Activated CD8-positive, alpha-beta memory T cell treated with anti-CD3 and anti-CD28 coated beads, Interleukin-2, amount 50 U/mL, for 4 hours (primary cell): ENCODE results near the gene ZNF414.
A peak's percentile ranks its signal among the peaks of the same experiment; 100 is the strongest.

Experiments used
- DNase-seq: peaks from one replicate; pipeline ENCODE4 v3.0.0-alpha.2; 2020

ZNF414 gene

DNA sequence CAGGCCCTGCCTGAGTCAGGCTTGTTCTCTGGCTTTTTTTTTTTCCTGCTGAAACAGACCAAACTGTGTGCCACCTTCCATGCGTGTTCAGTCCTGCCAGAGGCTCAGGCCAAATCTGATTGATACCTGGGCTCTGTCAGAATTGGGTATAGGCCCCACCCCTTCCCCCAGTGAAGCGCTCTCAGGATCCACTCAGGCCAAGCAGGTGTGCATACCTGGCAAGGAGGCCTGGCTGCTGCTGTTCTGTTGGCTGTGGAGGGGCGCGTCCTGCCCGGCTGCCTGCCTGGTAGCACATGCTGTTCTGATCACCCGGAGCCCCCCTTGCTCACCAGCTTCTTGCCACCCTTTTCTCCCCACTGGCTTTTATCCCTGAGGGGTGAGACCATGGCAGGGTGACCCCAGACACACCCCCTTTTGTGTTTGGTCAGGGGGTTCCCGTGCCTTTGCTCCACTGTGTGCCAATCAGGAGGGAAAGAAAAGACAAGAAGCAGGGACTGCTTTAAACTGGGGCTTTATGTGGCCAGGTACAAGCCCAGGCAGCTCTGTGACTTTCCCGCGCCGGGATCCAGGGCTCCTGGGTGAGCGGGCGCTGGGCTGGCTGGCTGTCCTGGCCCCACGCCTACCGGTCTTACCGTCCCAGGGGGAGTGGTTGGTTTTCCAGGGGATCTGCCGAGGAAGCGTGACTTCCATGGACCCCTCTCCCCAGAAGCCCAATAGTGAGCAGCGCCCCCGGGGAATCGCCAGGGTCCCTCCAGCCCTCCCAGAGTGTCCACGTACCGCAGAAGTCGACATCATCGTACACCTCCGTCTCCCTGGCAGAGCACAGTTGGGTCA is 24.2 kb downstream of the ZNF414 start:
- no peak for DNase-seq

DNA sequence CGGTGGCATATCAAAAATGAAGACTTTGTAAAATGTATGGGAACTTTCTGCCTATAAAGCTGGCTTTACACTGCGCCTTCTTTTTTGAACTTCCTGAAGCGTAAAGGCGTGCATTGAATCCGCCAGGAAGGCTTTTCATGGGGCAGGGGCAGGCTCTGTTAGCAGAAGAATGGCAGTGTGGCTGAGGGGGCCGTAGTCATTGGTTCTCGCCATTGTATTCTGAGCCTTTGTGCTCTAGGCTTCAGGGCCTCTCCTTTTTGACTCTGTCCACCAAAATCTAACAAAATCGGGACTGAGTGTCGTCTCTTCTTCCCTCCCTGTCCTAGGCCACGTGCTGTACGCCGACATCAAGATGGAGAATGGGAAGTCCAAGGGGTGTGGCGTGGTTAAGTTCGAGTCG is 25.6 kb downstream of the ZNF414 start:
- no peak for DNase-seq

DNA sequence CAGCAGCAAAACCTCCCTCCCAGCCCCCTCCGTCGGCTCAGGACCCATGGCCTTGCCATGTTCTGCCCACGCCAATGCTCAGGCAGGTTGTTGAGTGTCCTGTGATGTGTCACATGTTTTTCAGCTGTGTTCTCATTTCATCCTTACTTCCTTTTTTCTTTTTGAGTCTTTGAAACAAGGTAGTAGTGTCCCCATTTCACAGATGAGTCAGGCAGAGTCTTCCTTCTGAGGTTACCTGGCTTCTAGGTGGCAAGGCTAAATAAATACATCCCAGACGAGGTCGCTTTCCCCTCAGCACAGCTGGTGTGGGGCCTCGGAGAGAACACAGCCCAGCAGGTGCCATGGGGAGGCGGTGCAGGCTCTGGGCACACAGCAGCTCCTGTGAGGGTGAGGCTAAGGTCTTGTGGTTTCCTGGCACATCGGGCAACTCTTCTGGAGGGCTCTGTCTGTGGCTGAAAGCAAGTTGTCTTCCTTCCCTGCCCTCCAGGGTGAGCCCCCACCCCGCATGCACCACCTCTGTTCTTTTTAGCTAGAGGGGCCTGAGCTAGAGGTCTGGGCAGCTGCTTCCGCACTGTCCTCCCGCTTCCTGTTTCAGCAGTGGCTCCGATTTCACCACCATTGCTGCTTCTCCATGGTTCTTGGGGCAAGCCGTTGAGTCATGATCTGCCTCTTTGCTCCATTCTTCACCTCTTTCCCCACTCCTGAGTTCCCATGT is 26.7 kb downstream of the ZNF414 start:
- DNase-seq, result peak; percentile 59

DNA sequence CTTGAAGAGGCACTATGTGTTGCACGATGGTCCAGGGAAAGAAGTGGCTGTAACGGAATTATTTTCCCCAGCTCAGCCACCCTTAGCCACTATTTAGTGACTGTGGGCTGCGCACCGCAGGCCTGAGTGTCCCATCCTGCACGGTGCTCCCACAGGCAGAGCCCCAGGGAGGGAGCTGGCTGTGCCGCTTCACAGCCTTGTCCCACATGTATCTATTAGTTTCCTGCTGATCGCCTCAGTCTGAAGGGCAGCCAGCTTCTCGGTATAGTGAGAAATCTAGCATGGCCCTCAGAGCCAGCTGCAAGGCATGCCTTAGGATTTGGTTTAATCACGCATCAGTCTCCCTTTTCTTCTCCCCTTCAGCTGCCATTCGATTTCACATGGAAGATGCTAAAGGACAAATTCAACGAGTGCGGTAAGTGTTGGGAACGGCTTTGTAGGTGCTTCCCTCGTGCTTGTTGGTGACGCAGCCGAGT is 27.3 kb downstream of the ZNF414 start:
- no peak for DNase-seq

DNA sequence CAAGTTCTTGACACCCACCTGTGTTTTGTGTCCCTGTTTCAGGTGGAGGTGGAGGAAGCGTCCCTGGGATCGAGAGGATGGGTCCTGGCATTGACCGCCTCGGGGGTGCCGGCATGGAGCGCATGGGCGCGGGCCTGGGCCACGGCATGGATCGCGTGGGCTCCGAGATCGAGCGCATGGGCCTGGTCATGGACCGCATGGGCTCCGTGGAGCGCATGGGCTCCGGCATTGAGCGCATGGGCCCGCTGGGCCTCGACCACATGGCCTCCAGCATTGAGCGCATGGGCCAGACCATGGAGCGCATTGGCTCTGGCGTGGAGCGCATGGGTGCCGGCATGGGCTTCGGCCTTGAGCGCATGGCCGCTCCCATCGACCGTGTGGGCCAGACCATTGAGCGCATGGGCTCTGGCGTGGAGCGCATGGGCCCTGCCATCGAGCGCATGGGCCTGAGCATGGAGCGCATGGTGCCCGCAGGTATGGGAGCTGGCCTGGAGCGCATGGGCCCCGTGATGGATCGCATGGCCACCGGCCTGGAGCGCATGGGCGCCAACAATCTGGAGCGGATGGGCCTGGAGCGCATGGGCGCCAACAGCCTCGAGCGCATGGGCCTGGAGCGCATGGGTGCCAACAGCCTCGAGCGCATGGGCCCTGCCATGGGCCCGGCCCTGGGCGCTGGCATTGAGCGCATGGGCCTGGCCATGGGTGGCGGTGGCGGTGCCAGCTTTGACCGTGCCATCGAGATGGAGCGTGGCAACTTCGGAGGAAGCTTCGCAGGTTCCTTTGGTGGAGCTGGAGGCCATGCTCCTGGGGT is 28.2 kb downstream of the ZNF414 start:
- DNase-seq, result no peak

DNA sequence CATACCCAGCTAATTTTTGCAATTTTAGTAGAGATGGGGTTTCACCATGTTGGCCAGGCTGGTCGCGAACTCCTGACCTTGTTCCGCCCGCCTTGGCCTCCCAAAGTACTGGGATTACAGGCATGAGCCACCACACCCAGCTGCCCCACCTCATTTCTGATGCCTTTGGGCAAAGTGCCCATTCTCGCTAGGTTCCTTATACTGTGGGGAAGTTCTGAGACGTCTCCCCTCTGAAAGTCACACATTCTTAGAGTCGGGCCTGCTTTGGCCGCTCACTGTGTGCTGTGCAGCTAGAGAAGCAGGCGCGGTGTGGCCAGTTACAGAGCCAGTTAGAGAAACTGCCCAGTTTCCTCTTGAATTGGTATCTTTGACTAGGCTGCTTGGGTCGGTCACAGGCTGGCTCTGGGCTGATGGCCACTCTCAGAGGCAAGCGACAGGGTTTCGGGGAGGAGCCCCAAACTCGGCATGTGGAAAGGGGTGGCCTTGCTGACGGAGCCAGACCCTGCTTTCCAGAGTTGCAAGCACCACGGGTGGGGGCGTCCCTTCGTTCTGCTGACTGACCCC is 29.6 kb downstream of the ZNF414 start:
- no peak for DNase-seq

DNA sequence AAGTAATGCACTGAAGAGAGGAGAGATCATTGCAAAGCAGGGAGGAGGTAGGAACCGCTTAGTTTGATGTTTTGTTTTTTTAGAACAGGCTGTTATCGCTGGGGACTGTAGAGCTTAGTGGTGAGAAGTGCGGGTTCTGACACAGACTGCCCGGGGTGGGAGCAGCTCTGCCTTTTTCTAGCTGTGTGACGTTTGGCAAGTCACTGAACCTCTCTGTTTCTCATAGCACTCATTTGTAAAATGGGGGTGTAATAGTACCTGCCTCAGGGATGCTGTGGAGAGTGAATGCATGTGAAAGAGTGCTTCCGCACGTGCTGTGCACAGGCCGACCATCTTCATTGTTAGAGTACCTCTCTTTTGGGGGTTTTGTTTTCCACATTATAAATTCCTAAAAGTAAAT is 30.8 kb downstream of the ZNF414 start:
- DNase-seq, result no peak

DNA sequence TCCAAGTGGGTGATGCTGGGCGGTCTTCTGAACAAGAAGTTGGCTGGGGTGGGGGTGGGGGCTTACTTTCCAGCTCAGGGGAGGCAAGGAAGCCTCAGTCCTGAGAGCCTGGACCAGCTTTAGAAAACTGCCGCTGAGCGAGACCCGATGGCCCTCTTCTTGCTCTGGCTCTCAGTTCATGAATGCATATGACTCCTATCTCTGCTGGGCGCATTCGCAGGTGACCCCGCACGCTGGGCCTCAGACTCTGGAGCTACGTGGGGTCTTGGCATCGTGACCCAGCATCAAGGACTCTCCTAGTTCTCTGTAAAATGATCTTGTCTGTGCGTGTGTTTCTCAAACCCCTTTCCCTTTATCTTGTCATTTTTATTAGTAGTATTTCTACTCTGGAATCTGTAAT is 31.3 kb downstream of the ZNF414 start:
- no peak for DNase-seq

DNA sequence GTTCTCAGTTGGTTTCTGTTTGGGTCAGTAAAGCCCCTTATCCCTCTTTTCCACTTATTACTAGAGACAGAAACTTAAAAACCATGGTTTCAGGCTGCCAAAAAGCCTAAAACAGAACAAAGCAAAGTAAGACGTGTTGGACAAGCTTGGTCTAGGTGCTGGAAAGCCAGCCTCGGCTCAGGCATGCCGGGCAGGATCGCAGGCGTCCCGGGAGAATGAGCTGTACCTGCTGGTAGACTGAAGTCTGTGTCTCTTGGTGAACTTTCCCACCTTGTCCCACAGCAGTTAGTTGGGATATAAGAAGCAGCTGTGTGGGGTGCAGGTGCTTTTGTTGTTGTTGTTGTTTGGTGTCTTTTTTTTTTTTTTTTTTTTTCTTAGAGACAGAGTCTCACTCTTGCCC is 32.4 kb downstream of the ZNF414 start:
- no peak for DNase-seq

DNA sequence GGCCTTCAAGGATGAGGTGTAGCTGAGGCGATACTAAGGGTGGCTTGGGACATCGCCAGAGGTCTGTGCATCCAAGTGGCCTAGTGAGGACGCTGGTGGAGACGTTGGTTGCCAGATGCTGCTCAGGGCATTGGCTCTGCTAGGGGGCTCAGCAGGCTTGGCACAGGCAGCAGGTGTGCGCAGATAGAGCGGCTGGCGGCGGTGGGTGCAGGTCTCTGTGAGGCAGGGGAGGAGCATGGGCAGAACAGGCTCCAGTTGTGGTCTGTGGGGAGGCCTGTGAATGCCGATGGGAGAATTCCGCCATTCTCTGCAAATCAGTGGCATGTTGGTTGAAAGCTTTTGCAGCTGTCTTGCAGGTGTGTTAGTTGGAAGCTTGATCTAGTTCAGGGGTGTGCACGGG is 32.8 kb downstream of the ZNF414 start:
- DNase-seq, result no peak

DNA sequence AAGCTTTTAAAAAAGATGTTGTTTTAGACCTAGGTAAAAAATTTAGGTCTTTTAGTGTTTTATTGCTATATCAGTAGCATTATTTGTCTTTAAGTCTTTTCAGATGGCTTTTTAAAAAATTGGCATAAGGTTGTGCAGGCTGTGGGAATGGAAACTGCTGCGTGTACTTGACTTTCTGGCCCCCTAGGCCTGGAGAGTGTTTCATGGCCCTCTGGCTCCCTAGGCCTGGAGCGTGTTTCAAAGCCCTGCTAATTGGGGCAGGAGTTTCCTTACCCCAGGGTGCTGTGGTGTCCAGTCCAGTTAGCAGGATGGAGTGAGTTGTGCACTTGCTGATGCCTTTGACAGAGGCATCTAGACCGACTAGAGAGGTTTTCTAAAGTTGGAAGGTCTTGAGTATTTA is 35.4 kb downstream of the ZNF414 start:
- no peak for DNase-seq

DNA sequence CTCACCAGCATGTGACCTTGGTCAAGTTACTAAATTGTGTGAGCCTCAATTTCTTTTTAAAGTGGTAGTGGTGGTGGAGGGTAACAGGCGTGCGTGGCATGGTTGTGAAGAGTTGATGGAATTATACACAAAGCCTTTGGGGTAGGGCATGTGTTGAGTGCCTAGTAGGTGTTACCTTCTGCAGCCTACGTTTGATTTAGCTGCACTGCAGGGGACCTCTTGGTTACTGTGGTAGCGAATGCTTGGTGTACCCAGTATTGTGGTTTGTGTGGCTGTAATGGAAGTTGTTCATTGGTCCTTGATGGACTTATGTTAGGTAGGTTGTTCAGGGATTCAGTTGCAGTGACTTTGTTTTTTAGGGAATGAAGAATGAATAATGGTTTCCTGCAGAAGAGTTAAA is 36.1 kb downstream of the ZNF414 start:
- no peak for DNase-seq

DNA sequence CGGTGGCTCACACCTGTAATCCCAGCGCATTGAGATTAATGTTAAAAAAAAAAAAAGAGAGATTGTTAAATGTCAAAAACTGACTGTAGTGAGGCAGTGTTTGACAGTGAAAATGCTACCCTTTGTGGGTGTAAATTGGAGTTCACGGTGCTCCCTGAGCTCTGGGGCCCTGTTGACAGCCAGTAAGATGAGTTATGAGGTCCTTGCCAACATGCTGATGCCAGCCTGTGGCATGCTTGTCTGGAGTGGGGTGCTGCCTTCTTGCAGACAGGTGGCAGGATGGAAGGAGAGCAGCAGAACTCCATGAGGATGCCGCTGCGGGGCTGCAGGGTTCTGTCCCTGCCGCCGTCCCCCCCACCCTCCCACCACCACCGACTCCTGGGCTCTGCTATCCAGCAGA is 37.4 kb downstream of the ZNF414 start:
- DNase-seq, result no peak

DNA sequence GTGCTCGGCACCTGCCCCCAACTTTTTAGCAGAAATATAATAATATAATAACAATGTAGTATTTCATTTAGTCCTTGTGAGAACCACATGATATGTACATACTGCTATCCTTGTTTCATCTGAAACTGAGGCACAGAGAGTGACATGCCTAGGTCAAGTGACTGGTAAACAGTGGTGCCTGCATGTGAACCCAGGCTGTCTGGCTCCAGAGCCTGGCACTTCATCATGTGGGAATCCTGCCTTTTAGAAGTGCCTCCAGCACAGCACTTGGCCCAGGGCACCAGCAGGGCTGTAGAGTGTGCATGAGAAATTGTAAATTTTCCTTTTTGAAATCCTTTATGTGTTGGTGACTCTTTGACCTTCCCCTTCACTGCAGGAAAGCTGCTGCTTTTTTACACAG is 39.0 kb downstream of the ZNF414 start:
- no peak for DNase-seq

DNA sequence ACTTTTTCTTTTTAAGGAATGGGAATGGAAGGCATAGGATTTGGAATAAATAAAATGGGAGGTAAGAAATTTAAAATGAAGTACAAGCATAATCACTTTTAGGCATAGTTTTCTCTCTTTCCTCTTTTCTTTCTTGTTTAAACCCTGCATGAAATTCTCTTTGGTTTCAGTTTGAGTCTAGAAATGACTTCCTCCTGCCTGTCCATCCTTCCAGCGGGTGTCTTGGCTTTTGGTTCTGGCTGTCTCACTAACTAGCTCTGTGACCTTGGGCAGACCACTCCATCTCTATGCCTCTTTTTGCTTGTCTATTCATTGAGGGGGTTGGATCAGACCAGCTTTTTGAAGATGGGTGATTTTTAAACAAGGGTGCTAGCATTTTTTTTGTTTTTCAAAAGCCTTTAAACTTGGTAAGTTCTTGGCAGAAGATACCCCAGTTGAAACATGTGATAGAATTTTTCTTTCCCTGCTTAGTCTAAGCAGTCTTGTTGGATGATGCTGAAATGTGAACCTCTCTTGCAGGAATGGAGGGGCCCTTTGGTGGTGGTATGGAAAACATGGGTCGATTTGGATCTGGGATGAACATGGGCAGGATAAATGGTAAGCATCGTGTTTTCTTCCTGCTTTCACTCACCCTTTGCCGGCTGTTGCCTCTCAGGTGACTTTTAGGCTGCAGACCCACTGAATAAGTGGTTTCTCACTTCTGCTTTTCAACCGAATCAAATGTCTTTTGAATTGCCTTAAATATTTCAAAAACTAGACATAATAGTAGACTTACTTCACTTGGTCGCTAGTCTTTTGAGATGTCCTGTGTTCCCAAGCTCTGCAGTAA is 40.1 kb downstream of the ZNF414 start:
- DNase-seq, result no peak

DNA sequence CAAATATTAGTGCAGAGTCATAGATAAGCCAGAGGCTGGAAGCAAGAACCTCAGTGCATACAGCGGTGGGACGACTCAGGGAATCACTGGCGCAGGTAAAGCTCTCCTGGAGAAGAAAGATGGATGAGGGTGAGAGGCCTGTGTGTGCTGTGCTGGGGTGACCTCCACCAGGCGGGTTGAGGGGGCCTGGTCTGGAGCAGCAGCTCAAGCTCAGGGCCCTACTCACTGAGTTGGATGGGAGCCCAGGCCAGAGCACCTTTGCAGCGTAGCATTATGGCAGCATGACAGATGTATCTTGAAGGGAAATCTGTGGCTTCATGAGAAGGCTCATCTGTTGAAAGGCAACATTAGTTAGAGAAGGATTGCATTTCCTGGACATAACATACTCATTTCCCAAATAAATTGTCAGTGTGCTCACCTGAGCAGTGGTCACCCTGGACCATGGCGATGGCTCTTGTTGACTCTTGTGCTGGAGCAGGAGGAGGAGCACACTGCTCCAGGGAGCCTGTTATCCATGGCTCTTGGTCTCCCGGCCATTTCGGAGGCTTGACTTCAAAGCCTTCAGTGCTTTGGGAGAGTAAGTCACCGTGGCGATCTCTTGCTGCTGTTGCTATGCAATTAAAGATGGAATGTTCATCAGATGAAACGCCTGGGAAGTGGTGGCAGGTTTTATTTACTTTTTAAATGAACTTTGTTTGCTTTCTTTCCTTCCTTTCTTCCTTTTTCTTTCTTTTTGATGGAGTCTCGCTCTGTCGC is 44.2 kb downstream of the ZNF414 start:
- DNase-seq, result no peak

DNA sequence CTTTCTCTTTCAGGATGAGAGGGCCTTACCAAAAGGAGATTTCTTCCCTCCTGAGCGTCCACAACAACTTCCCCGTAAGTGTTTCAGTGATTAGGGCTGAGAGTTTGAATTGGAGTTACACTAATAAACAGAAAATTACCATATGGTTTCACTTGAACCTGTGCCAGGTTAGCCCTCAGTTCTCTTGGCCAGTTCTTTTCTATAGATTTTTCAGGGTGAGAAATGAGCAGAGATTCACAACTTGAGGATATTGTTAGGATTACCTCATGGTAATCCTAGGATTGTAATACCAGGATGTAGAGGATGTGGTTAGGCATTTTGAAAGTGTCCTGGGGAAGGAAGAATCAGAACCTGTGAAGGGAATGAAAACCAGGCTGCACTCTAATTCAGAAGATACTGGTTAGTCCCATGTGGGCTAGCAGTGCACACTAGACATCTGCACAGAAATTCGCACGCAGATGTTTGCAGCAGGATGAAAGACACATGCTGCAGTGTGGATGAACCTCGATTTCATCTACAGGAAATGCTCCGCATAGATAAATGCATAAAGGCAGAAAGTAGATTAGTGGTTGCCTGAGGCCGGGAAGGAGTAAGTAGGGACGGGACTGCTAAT is 45.1 kb downstream of the ZNF414 start:
- DNase-seq, result no peak

DNA sequence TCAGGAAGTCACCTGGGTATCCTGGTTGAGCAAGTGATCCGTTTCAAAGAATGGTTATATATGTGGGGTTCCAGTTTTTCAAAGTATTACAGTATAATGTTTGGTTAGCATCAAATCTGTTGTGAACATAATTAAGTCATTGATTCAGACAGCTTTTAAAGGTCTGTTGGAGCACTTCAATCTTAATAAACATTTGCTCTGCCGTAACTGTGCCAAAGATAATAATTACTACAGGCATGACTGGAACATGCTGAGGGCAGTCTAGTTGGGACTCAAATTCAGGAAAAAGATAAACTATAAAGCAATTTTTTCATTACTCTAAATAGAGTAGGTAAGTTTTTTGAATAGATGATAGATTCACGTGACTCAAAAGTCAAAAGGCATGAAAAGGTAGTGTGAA is 45.8 kb downstream of the ZNF414 start:
- DNase-seq, result no peak

DNA sequence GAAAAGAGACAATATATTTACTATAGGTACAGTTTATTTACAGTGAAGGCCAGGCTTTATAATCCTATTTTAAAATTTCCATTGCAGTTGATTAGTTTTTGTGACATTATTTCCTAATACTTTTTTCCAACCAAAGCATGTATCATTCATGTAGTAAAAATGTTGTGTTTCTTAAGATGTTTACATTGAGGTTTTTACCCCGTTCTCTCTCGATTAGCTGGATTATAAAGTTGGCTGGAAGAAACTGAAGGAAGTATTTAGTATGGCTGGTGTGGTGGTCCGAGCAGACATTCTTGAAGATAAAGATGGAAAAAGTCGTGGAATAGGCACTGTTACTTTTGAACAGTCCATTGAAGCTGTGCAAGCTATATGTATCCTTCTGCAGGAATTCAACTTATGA is 47.9 kb downstream of the ZNF414 start:
- no peak for DNase-seq

DNA sequence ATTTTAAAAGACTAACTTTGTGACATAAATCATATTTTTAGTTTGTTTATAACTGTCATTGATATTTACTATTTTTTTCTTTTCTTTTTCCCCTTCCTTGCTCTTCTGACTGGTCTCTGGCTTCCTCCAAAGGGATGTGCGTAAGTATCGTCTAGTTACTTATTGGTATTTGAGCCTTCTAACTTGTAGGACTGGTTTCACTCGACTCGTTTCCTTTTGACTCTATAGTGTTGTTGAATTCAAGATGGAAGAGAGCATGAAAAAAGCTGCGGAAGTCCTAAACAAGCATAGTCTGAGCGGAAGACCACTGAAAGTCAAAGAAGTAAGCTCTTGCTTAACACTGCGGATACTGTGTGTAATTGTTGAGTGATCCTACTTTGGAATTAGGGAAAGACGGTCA is 50.6 kb downstream of the ZNF414 start:
- DNase-seq, result no peak

DNA sequence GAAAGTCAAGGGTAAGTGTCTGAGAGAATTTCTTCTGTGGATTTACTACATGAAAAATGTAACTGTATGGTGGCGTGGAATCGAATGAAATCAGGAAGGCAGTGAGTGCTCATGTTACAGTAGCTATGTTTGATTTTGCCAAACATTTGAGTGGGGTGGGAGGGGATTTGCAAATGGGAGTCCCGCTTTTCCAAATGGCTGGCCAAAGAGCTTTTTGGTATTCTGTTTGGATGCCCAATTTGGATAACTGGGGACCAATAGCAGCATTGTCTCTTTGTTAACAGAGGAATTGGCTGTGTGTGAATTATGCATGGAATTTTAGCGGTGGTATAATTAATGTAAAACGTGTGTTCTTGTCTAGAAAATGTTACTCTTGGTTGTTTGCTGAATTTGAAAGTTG is 51.4 kb downstream of the ZNF414 start:
- no peak for DNase-seq
